Stomach (tissue), 9 donors: Measurements from ENCODE around the gene ITGB3. TPM values are rescaled to one million over a fixed set of nuclear protein-coding genes. Genes with fewer than 3 reads are reported as not detected.
"Not testable (repeated sequence)": the region's sequence is repeated elsewhere in the genome, so short reads cannot be mapped to it uniquely, and the experiment has no call there.

ENCODE experiments used
- DNase-seq, 2 donors: peaks; one replicate each; pipeline versions ENCODE4 v3.0.0 to v3.0.0-alpha.2; 2013 to 2019
- H3K27ac ChIP-seq, 5 donors: fragments of 200-600 bp in 4 of 5; sonication (generic) in 4 of 5; one replicate each; pipeline ENCODE4 v1.5.1; 2013 to 2019; ENCODE audit warnings: mild to moderate bottlenecking in 1 of 5, moderate library complexity in 1 of 5
- H3K27me3 ChIP-seq, 3 donors: fragments of 200-600 bp; sonication (generic); one replicate each; pipeline ENCODE4 v1.5.1; 2017 to 2019; ENCODE audit warnings: mixed run types in 1 of 3
- H3K36me3 ChIP-seq, 4 donors: fragments of 200-600 bp; sonication (generic); 1 replicate in 3 of 4; 2 replicates in 1 of 4; pipeline ENCODE4 v1.5.1; 2016 to 2019
- H3K4me1 ChIP-seq, 4 donors: fragments of 200-600 bp; sonication (generic); one replicate each; pipeline ENCODE4 v1.5.1; 2016 to 2019
- H3K4me3 ChIP-seq, 4 donors: fragments of 200-600 bp; sonication (generic) in 3 of 4; one replicate each; pipeline ENCODE4 v1.5.1; 2016 to 2019; ENCODE audit warnings: mild to moderate bottlenecking in 1 of 4
- H3K9me3 ChIP-seq, 4 donors: fragments of 200-600 bp; sonication (generic); one replicate each; pipeline ENCODE4 v1.5.1; 2016 to 2019
- CTCF ChIP-seq, 7 experiments: fragments of 450-650 bp in 4 of 7; fragments of 200-600 bp in 3 of 7; sonication (generic) in 3 of 7; IDR thresholded peaks; one replicate each; pipeline ENCODE4 v1.5.1; 2016 to 2019; ENCODE audit warnings: antibody characterized with exemption in 7 of 7, control low read depth in 2 of 7, mild to moderate bottlenecking in 1 of 7
- EP300 ChIP-seq: sonication (generic); formaldehyde crosslinking; IDR thresholded peaks from one replicate; pipeline ENCODE4 v1.6.1; 2017; ENCODE audit warnings: antibody characterized with exemption
- POLR2A ChIP-seq, 4 donors: fragments of 450-650 bp; IDR thresholded peaks; one replicate each; pipeline ENCODE4 v1.6.1; 2016; ENCODE audit warnings: antibody characterized with exemption in 4 of 4, control low read depth in 2 of 4, mild to moderate bottlenecking in 1 of 4, moderate library complexity in 1 of 4
- POLR2AphosphoS5 ChIP-seq, 3 donors: sonication (generic); formaldehyde crosslinking; IDR thresholded peaks; one replicate each; pipeline ENCODE4 v1.6.1; 2016; ENCODE audit warnings: antibody characterized with exemption in 3 of 3
- WGBS, 5 donors: extraction: QIAGEN DNeasy Blood & Tissue Kit in 3 of 5; methylation state at CpG; one replicate each; pipeline versions ENCODE4 v1.1.5 to v1.1.7; 2013 to 2018; 5-methylcytosine and 5-hydroxymethylcytosine counted together
- intact Hi-C: fragments of 100-400 bp; cut with DNase I; formaldehyde crosslinking; loops from one replicate; pipeline ENCODE4 v1.15.1; 2023; ENCODE audit warnings: low total_unique reads
- polyA plus RNA-seq, 3 donors: library from polyadenylated mRNA; stranded (reverse); fragments of 200-250 nt; gene quantifications; one replicate each; pipeline ENCODE4 v1.2.3, GENCODE V29; 2013
- total RNA-seq, 5 donors: library from RNA; depleted of rRNA; stranded (reverse); fragments of >200 nt; gene quantifications; one replicate each; pipeline versions ENCODE4 v1.1.0 to v1.2.3, GENCODE V29; 2014 to 2016
- donor health status: healthy with polysubstance abuse.
- donor health status: Bipolar disorder and iron deficiency.
- donor health status: healthy.

ITGB3 gene
- total and polyA plus RNA-seq, 8 donors: 1.0 to 29.8 (median 7.1) TPM; not detected in 1

GRCh38 chr17:47264166-47264565 is 10.5 kb downstream of the ITGB3 start:
- H3K27me3 ChIP-seq: no peaks in the 10 kb centered on the region
- no peak overlapping the region for H3K27ac ChIP-seq
- intact Hi-C loops: no loop called here
- TF ChIP-seq POLR2A (IDR thresholded peaks at IDR 0.05) (no peak), EP300 (no peak), CTCF (IDR thresholded peaks at IDR 0.05) (no peak), POLR2AphosphoS5 (IDR thresholded peaks at IDR 0.05) (no peak)
- DNase-seq: no peak
- H3K4me1 ChIP-seq: peaks cover 0 to 26% (median 5%) of the 10 kb centered on the region in 4 donors
- H3K36me3 ChIP-seq: no peaks in the 10 kb centered on the region
- WGBS, 5 donors: 89 to 94% (median 93%) methylated on average over 2 of the region's 2 CpGs
- no peaks in the 10 kb centered on the region for H3K9me3 ChIP-seq
- no peak overlapping the region for H3K4me3 ChIP-seq

GRCh38 chr17:47265983-47266541 is 12.4 kb downstream of the ITGB3 start:
- TF ChIP-seq POLR2AphosphoS5 (IDR thresholded peaks at IDR 0.05): no peak
- no peak for TF ChIP-seq EP300
- TF ChIP-seq POLR2A (IDR thresholded peaks at IDR 0.05): no peak
- no peak for TF ChIP-seq CTCF (IDR thresholded peaks at IDR 0.05)
- intact Hi-C loops: no loop called here
- no peak for DNase-seq
- Histone ChIP-seq H3K27me3 (no peaks in the 10 kb centered on the region), H3K27ac (peak overlapping the region in 2 of 5 donors; percentile 8 to 14), H3K4me1 (peaks cover 0 to 26% (median 5%) of the 10 kb centered on the region in 4 donors), H3K4me3 (no peak overlapping the region), H3K36me3 (no peaks in the 10 kb centered on the region), H3K9me3 (no peaks in the 10 kb centered on the region)
- 80 to 98% (median 92%) methylated on average over 2 of the region's 2 CpGs for WGBS, 5 donors

GRCh38 chr17:47266782-47267181 is 13.2 kb downstream of the ITGB3 start:
- H3K27me3 ChIP-seq: no peaks in the 10 kb centered on the region
- WGBS, 5 donors: 57 to 92% (median 77%) methylated on average over 6 of the region's 6 CpGs

GRCh38 chr17:47267354-47267828 is 13.8 kb downstream of the ITGB3 start:
- H3K27me3 ChIP-seq: no peaks in the 10 kb centered on the region
- H3K4me1 ChIP-seq: peaks cover 0 to 26% (median 5%) of the 10 kb centered on the region in 4 donors
- H3K4me3 ChIP-seq: no peak overlapping the region
- intact Hi-C loops: no loop called here
- no peak for DNase-seq
- 27 to 57% (median 46%) methylated on average over 1 of the region's 1 CpG for WGBS, 5 donors
- peak overlapping the region in 2 of 5 donors; percentile 8 to 14 for H3K27ac ChIP-seq
- no peaks in the 10 kb centered on the region for H3K36me3 ChIP-seq
- TF ChIP-seq POLR2AphosphoS5 (IDR thresholded peaks at IDR 0.05) (no peak), EP300 (no peak), CTCF (IDR thresholded peaks at IDR 0.05) (no peak), POLR2A (IDR thresholded peaks at IDR 0.05) (no peak)
- H3K9me3 ChIP-seq: no peaks in the 10 kb centered on the region

More at GRCh38 chr17:47266782-47267181, 13.2 kb downstream of the ITGB3 start:
- Histone ChIP-seq H3K4me1 (peaks cover 0 to 26% (median 5%) of the 10 kb centered on the region in 4 donors), H3K4me3 (no peak overlapping the region), H3K27ac (peak overlapping the region in 2 of 5 donors; percentile 8 to 14), H3K9me3 (no peaks in the 10 kb centered on the region), H3K36me3 (no peaks in the 10 kb centered on the region)
- intact Hi-C loops: no loop called here
- TF ChIP-seq CTCF (IDR thresholded peaks at IDR 0.05): no peak
- TF ChIP-seq EP300: no peak
- TF ChIP-seq POLR2AphosphoS5 (IDR thresholded peaks at IDR 0.05): no peak
- no peak for TF ChIP-seq POLR2A (IDR thresholded peaks at IDR 0.05)
- no peak for DNase-seq

- H3K27me3 ChIP-seq, H3K27ac ChIP-seq, H3K9me3 ChIP-seq, DNase-seq, intact Hi-C loops, H3K4me3 ChIP-seq, H3K36me3 ChIP-seq: not testable (repeated sequence)
- H3K4me1 ChIP-seq: peaks cover 0 to 26% (median 5%) of the 10 kb centered on the region in 4 donors
- WGBS, 5 donors: 85 to 96% (median 90%) methylated on average over 2 to 3 of the region's 3 CpGs
These were observed 15.3 kb downstream of the ITGB3 start for GRCh38 chr17:47268964-47269363.
